ENCODE measurements around the gene DCAF8L1. TPM values are rescaled to one million over a fixed set of nuclear protein-coding genes. Genes with fewer than 3 reads are reported as not detected.

Gene DCAF8L1
- polyA plus RNA-seq, 1 of the 3 experiments (the other 2 are of a cell fraction), result 0.10 TPM

DNA sequence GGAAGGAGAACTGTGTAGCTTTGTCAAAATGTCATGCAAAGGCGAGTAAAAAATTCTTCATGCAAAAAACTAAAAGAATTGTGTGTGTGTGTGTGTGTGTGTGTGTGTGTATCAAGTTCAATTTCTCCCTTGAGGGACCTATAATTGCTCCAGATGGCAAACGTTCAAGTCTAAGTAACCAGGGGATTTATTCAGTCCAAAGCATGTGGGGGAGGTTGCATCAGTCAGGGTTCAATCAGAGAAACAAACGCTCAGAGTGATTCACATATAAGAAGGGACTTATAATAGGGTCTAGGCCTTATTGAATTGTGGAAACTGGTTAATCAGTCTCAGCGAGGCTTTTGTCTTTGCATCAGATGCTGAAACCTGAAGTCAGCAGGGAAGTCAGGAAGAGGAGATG, 5.0 kb downstream of the DCAF8L1 start:
- Histone ChIP-seq H3F3A (replicated peaks; ENCODE audit: insufficient read depth) (no peaks in the 10 kb centered on the region), H3K4me1 (ENCODE audit: control insufficient read depth in 1 of 2, insufficient read depth in 2 of 2, low read depth in 1 of 2, low read length in 1 of 2) (no peaks in the 10 kb centered on the region), H3K4me2 (no peak overlapping the region), H3K27ac (ENCODE audit: low read depth in 2 of 2, low read length in 1 of 2) (no peak overlapping the region), H3K27me3 (ENCODE audit: insufficient read depth) (peaks cover 5% of the 10 kb centered on the region; the same call in 1 of the 2 replicates), H3K79me2 (ENCODE audit: insufficient read depth) (no peaks in the 10 kb centered on the region), H3K4me3 (ENCODE audit: low read depth in 2 of 2, low read length in 1 of 2) (no peak overlapping the region), H3K9me3 (no peaks in the 10 kb centered on the region), H3K36me3 (replicated peaks in 1 of 2; ENCODE audit: control insufficient read depth in 1 of 2, insufficient read depth in 2 of 2, low read length in 1 of 2) (no peaks in the 10 kb centered on the region), H3K9ac (no peak overlapping the region), H3K9me2 (no peaks in the 10 kb centered on the region), H4K20me1 (ENCODE audit: insufficient read depth) (no peaks in the 10 kb centered on the region), H2AFZ (ENCODE audit: low read depth) (no peak overlapping the region)
- ChIA-PET POLR2A (interaction anchor here (0.6 kb wide), 1 partner anchor 13 kb away, joined by 3 read pairs; no protein-coding TSS in a partner anchor), CTCF (no interaction called here)
- DNase-seq, result no peak
- TF ChIP-seq GABPA (IDR thresholded peaks at IDR 0.05; ENCODE audit: low read depth), result no peak
- WGBS (ENCODE audit: low lambda C conversion rate), result 3% methylated on average over 4 of the region's 4 CpGs

DNA sequence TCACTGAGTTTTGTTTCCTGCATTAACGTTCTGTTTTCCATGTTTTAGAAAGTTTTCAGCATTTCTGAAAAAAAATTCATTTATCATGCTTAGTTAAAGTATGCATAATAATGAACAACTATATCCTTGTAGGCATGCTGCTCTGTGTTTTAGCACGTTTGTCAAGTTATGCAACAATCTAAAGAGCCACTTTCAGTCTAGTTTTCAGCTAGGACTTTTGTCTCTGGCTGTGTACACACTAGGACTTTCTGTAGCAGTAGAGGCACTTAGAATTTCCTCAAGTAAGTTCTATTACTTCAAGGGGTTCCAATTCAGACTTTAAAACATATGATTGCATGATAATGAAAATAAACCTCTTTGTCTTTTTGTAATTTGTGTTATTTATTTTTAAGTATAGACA, 12.4 kb downstream of the DCAF8L1 start:
- Histone ChIP-seq H3K79me2 (ENCODE audit: insufficient read depth) (no peaks in the 10 kb centered on the region), H3K27ac (ENCODE audit: low read depth in 2 of 2, low read length in 1 of 2) (no peak overlapping the region), H3K4me3 (ENCODE audit: low read depth in 2 of 2, low read length in 1 of 2) (no peak overlapping the region), H3F3A (replicated peaks; ENCODE audit: insufficient read depth) (no peaks in the 10 kb centered on the region), H3K9me3 (no peaks in the 10 kb centered on the region), H3K9ac (no peak overlapping the region), H3K4me2 (no peak overlapping the region), H4K20me1 (ENCODE audit: insufficient read depth) (no peaks in the 10 kb centered on the region), H3K36me3 (replicated peaks in 1 of 2; ENCODE audit: control insufficient read depth in 1 of 2, insufficient read depth in 2 of 2, low read length in 1 of 2) (no peaks in the 10 kb centered on the region), H3K27me3 (ENCODE audit: insufficient read depth) (no peaks in the 10 kb centered on the region), H2AFZ (ENCODE audit: low read depth) (no peak overlapping the region), H3K9me2 (no peaks in the 10 kb centered on the region), H3K4me1 (ENCODE audit: control insufficient read depth in 1 of 2, insufficient read depth in 2 of 2, low read depth in 1 of 2, low read length in 1 of 2) (no peaks in the 10 kb centered on the region)
- DNase-seq, result no peak
- TF ChIP-seq RXRA (IDR thresholded peaks at IDR 0.05; ENCODE audit: borderline replicate concordance, low read depth), result no peak
- TF ChIP-seq RCOR1 (IDR thresholded peaks at IDR 0.05; ENCODE audit: low read length), result no peak
- no peak for TF ChIP-seq YY1 (IDR thresholded peaks at IDR 0.05; ENCODE audit: low read depth)
- TF ChIP-seq FOSL2 (IDR thresholded peaks at IDR 0.05; ENCODE audit: borderline replicate concordance, low read depth), result no peak
- no peak for TF ChIP-seq TAF1 (IDR thresholded peaks at IDR 0.05; ENCODE audit: borderline replicate concordance, low read depth, low read length)
- TF ChIP-seq, protein P1, sequence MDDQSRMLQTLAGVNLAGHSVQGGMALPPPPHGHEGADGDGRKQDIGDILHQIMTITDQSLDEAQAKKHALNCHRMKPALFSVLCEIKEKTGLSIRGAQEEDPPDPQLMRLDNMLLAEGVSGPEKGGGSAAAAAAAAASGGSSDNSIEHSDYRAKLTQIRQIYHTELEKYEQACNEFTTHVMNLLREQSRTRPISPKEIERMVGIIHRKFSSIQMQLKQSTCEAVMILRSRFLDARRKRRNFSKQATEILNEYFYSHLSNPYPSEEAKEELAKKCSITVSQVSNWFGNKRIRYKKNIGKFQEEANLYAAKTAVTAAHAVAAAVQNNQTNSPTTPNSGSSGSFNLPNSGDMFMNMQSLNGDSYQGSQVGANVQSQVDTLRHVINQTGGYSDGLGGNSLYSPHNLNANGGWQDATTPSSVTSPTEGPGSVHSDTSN (IDR thresholded peaks at IDR 0.05), result no peak
- TF ChIP-seq, protein P2, sequence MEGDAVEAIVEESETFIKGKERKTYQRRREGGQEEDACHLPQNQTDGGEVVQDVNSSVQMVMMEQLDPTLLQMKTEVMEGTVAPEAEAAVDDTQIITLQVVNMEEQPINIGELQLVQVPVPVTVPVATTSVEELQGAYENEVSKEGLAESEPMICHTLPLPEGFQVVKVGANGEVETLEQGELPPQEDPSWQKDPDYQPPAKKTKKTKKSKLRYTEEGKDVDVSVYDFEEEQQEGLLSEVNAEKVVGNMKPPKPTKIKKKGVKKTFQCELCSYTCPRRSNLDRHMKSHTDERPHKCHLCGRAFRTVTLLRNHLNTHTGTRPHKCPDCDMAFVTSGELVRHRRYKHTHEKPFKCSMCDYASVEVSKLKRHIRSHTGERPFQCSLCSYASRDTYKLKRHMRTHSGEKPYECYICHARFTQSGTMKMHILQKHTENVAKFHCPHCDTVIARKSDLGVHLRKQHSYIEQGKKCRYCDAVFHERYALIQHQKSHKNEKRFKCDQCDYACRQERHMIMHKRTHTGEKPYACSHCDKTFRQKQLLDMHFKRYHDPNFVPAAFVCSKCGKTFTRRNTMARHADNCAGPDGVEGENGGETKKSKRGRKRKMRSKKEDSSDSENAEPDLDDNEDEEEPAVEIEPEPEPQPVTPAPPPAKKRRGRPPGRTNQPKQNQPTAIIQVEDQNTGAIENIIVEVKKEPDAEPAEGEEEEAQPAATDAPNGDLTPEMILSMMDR (IDR thresholded peaks at IDR 0.05), result no peak
- TF ChIP-seq, protein P3, sequence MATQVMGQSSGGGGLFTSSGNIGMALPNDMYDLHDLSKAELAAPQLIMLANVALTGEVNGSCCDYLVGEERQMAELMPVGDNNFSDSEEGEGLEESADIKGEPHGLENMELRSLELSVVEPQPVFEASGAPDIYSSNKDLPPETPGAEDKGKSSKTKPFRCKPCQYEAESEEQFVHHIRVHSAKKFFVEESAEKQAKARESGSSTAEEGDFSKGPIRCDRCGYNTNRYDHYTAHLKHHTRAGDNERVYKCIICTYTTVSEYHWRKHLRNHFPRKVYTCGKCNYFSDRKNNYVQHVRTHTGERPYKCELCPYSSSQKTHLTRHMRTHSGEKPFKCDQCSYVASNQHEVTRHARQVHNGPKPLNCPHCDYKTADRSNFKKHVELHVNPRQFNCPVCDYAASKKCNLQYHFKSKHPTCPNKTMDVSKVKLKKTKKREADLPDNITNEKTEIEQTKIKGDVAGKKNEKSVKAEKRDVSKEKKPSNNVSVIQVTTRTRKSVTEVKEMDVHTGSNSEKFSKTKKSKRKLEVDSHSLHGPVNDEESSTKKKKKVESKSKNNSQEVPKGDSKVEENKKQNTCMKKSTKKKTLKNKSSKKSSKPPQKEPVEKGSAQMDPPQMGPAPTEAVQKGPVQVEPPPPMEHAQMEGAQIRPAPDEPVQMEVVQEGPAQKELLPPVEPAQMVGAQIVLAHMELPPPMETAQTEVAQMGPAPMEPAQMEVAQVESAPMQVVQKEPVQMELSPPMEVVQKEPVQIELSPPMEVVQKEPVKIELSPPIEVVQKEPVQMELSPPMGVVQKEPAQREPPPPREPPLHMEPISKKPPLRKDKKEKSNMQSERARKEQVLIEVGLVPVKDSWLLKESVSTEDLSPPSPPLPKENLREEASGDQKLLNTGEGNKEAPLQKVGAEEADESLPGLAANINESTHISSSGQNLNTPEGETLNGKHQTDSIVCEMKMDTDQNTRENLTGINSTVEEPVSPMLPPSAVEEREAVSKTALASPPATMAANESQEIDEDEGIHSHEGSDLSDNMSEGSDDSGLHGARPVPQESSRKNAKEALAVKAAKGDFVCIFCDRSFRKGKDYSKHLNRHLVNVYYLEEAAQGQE (IDR thresholded peaks at IDR 0.05; ENCODE audit: low read depth, low read length), result no peak
- TF ChIP-seq NRF1 (IDR thresholded peaks at IDR 0.05; ENCODE audit: low read depth, low read length), result no peak
- TF ChIP-seq CHD2 (IDR thresholded peaks at IDR 0.05; ENCODE audit: low read length, partially characterized antibody), result no peak
- TF ChIP-seq, protein P4, sequence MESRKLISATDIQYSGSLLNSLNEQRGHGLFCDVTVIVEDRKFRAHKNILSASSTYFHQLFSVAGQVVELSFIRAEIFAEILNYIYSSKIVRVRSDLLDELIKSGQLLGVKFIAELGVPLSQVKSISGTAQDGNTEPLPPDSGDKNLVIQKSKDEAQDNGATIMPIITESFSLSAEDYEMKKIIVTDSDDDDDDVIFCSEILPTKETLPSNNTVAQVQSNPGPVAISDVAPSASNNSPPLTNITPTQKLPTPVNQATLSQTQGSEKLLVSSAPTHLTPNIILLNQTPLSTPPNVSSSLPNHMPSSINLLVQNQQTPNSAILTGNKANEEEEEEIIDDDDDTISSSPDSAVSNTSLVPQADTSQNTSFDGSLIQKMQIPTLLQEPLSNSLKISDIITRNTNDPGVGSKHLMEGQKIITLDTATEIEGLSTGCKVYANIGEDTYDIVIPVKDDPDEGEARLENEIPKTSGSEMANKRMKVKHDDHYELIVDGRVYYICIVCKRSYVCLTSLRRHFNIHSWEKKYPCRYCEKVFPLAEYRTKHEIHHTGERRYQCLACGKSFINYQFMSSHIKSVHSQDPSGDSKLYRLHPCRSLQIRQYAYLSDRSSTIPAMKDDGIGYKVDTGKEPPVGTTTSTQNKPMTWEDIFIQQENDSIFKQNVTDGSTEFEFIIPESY (IDR thresholded peaks at IDR 0.05; ENCODE audit: borderline replicate concordance, low read depth), result no peak
- TF ChIP-seq EP300 (IDR thresholded peaks at IDR 0.05; ENCODE audit: borderline replicate concordance in 1 of 2, low read depth in 1 of 2, low read length in 1 of 2), result no peak
- no peak for TF ChIP-seq ELF1 (IDR thresholded peaks at IDR 0.05)
- 5% methylated on average over 2 of the region's 2 CpGs for WGBS (ENCODE audit: low lambda C conversion rate)
- ChIA-PET CTCF (no interaction called here), POLR2A (no interaction called here)

Measured in SK-N-SH (cell line).